H1 (cell line): Measurements from ENCODE around the gene WDFY3. TPM values are rescaled to one million over a fixed set of nuclear protein-coding genes. Genes with fewer than 3 reads are reported as not detected.

Experiments
- ASH2L ChIP-seq: fragments of 200-600, 300-600 bp; sonication (generic); IDR thresholded peaks from one replicate; pipeline ENCODE4 v1.7.1; 2017; ENCODE audit warnings: low read length
- CHD7 ChIP-seq: fragments of 300-600 bp; sonication (generic); IDR thresholded peaks from 2 replicates; pipeline ENCODE4 v1.7.1; 2012; ENCODE audit warnings: low read length, moderate library complexity, mild to moderate bottlenecking, inconsistent platforms; ENCODE audit not compliant: insufficient replicate concordance
- RBBP5 ChIP-seq: IDR thresholded peaks from 2 replicates; pipeline ENCODE4 v1.7.1; 2012; ENCODE audit warnings: low read depth, mild to moderate bottlenecking, inconsistent platforms, low read length, moderate library complexity, borderline replicate concordance
- RFX5 ChIP-seq: IDR thresholded peaks from 2 replicates; pipeline ENCODE4 v1.6.1; 2011; ENCODE audit warnings: low read depth, low read length, improper control_type of control experiment, borderline replicate concordance
- polyA plus RNA-seq, 7 experiments: library from polyadenylated mRNA; depleted of rRNA in 3 of 7; stranded (reverse) in 5 of 7; unstranded in 2 of 7; fragments of >200 nt in 5 of 7; fragments of 200-250 nt in 2 of 7; gene quantifications; 1 replicate in 5 of 7; 2 replicates in 1 of 7; 4 replicates in 1 of 7; pipeline versions ENCODE4 v1.2.1 to v1.2.3, GENCODE V29; 2011 to 2013; ENCODE audit warnings: missing spikeins in 2 of 7, mixed read lengths in 2 of 7
- total RNA-seq: library from RNA; stranded (reverse); fragmentation: NEBNext Ultra II Directional; extraction: Animal tissue kit (Norgen Biotek cat#: 25700); gene quantifications from 2 replicates; pipeline ENCODE4 v1.2.1, GENCODE V29; 2021

WDFY3 gene
- total and polyA plus RNA-seq, 2 of the 8 experiments (the other 6 are each of a cell fraction or from before 2014, with no cell fraction given), result 25.6 to 62.4 TPM

DNA sequence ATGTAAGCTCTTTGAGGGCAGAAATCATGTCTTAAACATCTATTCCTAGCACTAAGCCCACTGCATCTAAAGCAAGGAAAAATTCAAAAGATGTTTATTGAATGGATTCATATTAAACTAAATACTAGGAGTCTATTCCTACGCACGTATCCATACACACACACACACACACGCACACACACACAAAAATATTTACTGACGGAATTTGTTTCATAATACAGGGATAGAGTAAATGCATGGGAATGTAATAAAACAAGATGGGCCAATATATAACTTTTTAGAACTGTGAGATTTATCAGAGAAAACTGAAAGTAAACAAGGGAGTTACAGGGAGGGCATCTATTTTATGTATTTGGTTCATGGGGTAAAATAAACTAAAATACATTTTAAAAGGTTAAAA, 57.6 kb downstream of the WDFY3 start (continued):
- no peak for TF ChIP-seq CHD7
- no peak for TF ChIP-seq ASH2L
- no peak for TF ChIP-seq RBBP5
- no peak for TF ChIP-seq RFX5
- TF ChIP-seq, all 59 proteins: peak for 0
